Naive thymus-derived CD4-positive, alpha-beta T cell (primary cell): ENCODE data around the gene KIF26B. TPM values are rescaled to one million over a fixed set of nuclear protein-coding genes. Genes with fewer than 3 reads are reported as not detected.

Experiments used
- ATAC-seq: fragments of 150-1000 bp; cut with Tn5 transposase; 2 replicates; pipeline ENCODE4 v1.10.0; 2021; ENCODE audit warnings: mild to moderate bottlenecking, moderate library complexity
- CTCF ChIA-PET: fragments of 350-600 bp; sonication (Branson Sonifier 250); formaldehyde crosslinking; loops from one replicate; lab custom pipeline; 2021; ENCODE audit warnings: antibody characterized with exemption; lab: Charles Lee
- POLR2A ChIA-PET: fragments of 350-600 bp; sonication (Branson Sonifier 250); formaldehyde crosslinking; loops from one replicate; lab custom pipeline; 2021; ENCODE audit warnings: antibody characterized with exemption, inconsistent platforms; lab: Charles Lee
- DNase-seq, 9 donors: peaks; one replicate each; pipeline versions ENCODE4 v3.0.0 to v3.0.0-alpha.2; 2020 to 2022; ENCODE audit warnings: mixed read lengths in 1 of 9
- H3K27ac ChIP-seq: one replicate; pipeline ENCODE4 v1.7.0; 2013; ENCODE audit warnings: mild to moderate bottlenecking, low read depth, low read length, moderate library complexity
- H3K27me3 ChIP-seq, 2 donors: one replicate each; pipeline ENCODE4 v1.7.0; 2013; ENCODE audit warnings: low read length in 2 of 2, mild to moderate bottlenecking in 2 of 2, moderate library complexity in 2 of 2; ENCODE audit not compliant: control insufficient read depth in 2 of 2, insufficient read depth in 2 of 2
- H3K36me3 ChIP-seq, 3 experiments: 1 replicate in 2 of 3; 2 replicates in 1 of 3; pipeline ENCODE4 v1.7.0; 2013; ENCODE audit warnings: low read length in 3 of 3, mild to moderate bottlenecking in 3 of 3, moderate library complexity in 1 of 3; ENCODE audit not compliant: insufficient read depth in 3 of 3, control insufficient read depth in 2 of 3
- H3K4me1 ChIP-seq, 2 donors: one replicate each; pipeline ENCODE4 v1.7.0; 2013; ENCODE audit warnings: low read length in 2 of 2, mild to moderate bottlenecking in 2 of 2, moderate library complexity in 1 of 2; ENCODE audit not compliant: control insufficient read depth in 2 of 2, insufficient read depth in 2 of 2
- H3K4me3 ChIP-seq: 2 replicates; pipeline ENCODE4 v1.7.0; 2013; ENCODE audit warnings: mild to moderate bottlenecking, low read length
- H3K9me3 ChIP-seq, 3 experiments: 1 replicate in 2 of 3; 2 replicates in 1 of 3; pipeline ENCODE4 v1.7.0; 2013; ENCODE audit warnings: low read length in 3 of 3; ENCODE audit not compliant: control insufficient read depth in 2 of 3
- H3K27ac Mint-ChIP-seq, 9 donors: one replicate each; pipeline ENCODE4 v1.8.0; 2020 to 2022; ENCODE audit warnings: mixed read lengths in 9 of 9, mild to moderate bottlenecking in 8 of 9, moderate library complexity in 5 of 9, inconsistent platforms in 2 of 9
- H3K27me3 Mint-ChIP-seq, 5 donors: one replicate each; pipeline ENCODE4 v1.8.0; 2021 to 2022; ENCODE audit warnings: mixed read lengths in 5 of 5, mild to moderate bottlenecking in 1 of 5
- H3K36me3 Mint-ChIP-seq, 5 donors: one replicate each; pipeline ENCODE4 v1.8.0; 2020 to 2022; ENCODE audit warnings: mixed read lengths in 5 of 5, mild to moderate bottlenecking in 3 of 5, inconsistent platforms in 1 of 5
- H3K4me1 Mint-ChIP-seq, 7 donors: one replicate each; pipeline ENCODE4 v1.8.0; 2020 to 2022; ENCODE audit warnings: mixed read lengths in 7 of 7, mild to moderate bottlenecking in 3 of 7, inconsistent platforms in 1 of 7
- H3K4me3 Mint-ChIP-seq, 10 donors: one replicate each; pipeline ENCODE4 v1.8.0; 2020 to 2022; ENCODE audit warnings: mild to moderate bottlenecking in 10 of 10, mixed read lengths in 10 of 10, moderate library complexity in 6 of 10, inconsistent platforms in 2 of 10
- H3K9me3 Mint-ChIP-seq, 11 donors: one replicate each; pipeline ENCODE4 v1.8.0; 2020 to 2022; ENCODE audit warnings: mixed read lengths in 11 of 11, mild to moderate bottlenecking in 4 of 11, inconsistent platforms in 1 of 11, moderate library complexity in 1 of 11
- intact Hi-C, 2 donors: fragments of 100-400 bp; cut with micrococcal nuclease; formaldehyde crosslinking; loops; one replicate each; pipeline ENCODE4 v1.15.1; 2023
- polyA plus RNA-seq, 2 donors: library from polyadenylated mRNA; unstranded; fragments of 300-500 nt; fragmentation: Illumina TruSeq; gene quantifications; one replicate each; pipeline ENCODE4 v1.2.3, GENCODE V29; 2021
- total RNA-seq, 6 experiments: library from RNA in 5 of 6; stranded (reverse) in 5 of 6; gene quantifications; 1 replicate in 5 of 6; 2 replicates in 1 of 6; pipeline ENCODE4 v1.2.3 and lab custom pipeline; 2021 to 2026

The KIF26B gene
- total and polyA plus RNA-seq, 7 experiments from 2014 or later = 0.06 to 0.24 (median 0.21) TPM; not detected in 4

DNA sequence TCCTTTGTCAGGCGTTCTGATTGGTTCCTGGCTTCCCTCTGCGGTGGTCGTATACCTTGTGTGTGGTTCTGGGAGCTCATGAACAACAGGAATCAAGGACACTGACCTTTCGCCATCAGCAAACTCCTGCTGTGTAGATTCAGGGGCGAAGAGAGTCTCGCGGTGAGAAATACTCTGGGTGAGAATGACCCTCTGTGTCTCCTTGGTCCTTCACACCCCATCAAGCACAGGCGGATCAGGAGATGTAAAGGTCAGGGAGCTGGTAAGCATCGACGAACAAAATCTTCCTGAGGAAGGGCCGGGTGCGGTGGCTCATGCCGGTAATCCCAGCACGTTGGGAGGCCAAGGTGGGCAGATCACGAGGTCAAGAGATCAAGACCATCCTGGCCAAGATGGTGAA, 207.2 kb downstream of the KIF26B start:
- no peaks in the 10 kb centered on the region for H3K27me3 ChIP-seq
- no peaks in the 10 kb centered on the region for H3K36me3 ChIP-seq
- Mint-ChIP-seq H3K27ac (no peak overlapping the region), H3K9me3 (peaks cover 0 to 3% (median 0%) of the 10 kb centered on the region in 11 donors), H3K4me3 (no peak overlapping the region), H3K4me1 (peaks cover 0 to 6% (median 0%) of the 10 kb centered on the region in 7 donors), H3K27me3 (peaks cover 0 to 7% (median 0%) of the 10 kb centered on the region in 5 donors), H3K36me3 (no peaks in the 10 kb centered on the region)
- ATAC-seq = no peak
- no peak overlapping the region for H3K4me3 ChIP-seq
- intact Hi-C loops = no loop called here
- H3K9me3 ChIP-seq = no peaks in the 10 kb centered on the region
- CTCF ChIA-PET = no interaction called here
- no peak overlapping the region for H3K27ac ChIP-seq
- POLR2A ChIA-PET = no interaction called here
- no peaks in the 10 kb centered on the region for H3K4me1 ChIP-seq
- no peak for DNase-seq

- Mint-ChIP-seq H3K4me1 (peaks cover 0 to 6% (median 0%) of the 10 kb centered on the region in 7 donors), H3K4me3 (peak overlapping the region in 1 of 10 donors; percentile 7), H3K27me3 (peaks cover 0 to 7% (median 0%) of the 10 kb centered on the region in 5 donors), H3K36me3 (no peaks in the 10 kb centered on the region), H3K27ac (peak overlapping the region in 1 of 9 donors; percentile 37), H3K9me3 (peaks cover 0 to 3% (median 0%) of the 10 kb centered on the region in 11 donors)
- Histone ChIP-seq H3K4me1 (no peaks in the 10 kb centered on the region), H3K27me3 (no peaks in the 10 kb centered on the region), H3K9me3 (no peaks in the 10 kb centered on the region), H3K27ac (no peak overlapping the region), H3K4me3 (no peak overlapping the region), H3K36me3 (no peaks in the 10 kb centered on the region)
- peak; percentile 52 for ATAC-seq
- CTCF ChIA-PET = no interaction called here
- POLR2A ChIA-PET = no interaction called here
- peak in 1 of 9 donors; percentile 11 for DNase-seq
- intact Hi-C loops = no loop called here
These were observed 208.8 kb downstream of the KIF26B start for GRCh38 chr1:245363461-245364200.

GRCh38 chr1:245365095-245366020, 210.6 kb downstream of the KIF26B start:
- Histone ChIP-seq H3K36me3 (no peaks in the 10 kb centered on the region), H3K4me1 (no peaks in the 10 kb centered on the region), H3K9me3 (no peaks in the 10 kb centered on the region), H3K27ac (no peak overlapping the region), H3K4me3 (no peak overlapping the region), H3K27me3 (no peaks in the 10 kb centered on the region)
- DNase-seq (no peak), ATAC-seq (no peak)
- CTCF ChIA-PET = no interaction called here
- POLR2A ChIA-PET = no interaction called here
- peaks cover 0 to 5% (median 0%) of the 10 kb centered on the region in 5 donors for H3K27me3 Mint-ChIP-seq
- intact Hi-C loops = no loop called here
- no peak overlapping the region for H3K4me3 Mint-ChIP-seq
- H3K36me3 Mint-ChIP-seq = no peaks in the 10 kb centered on the region
- H3K9me3 Mint-ChIP-seq = peaks cover 0 to 3% (median 0%) of the 10 kb centered on the region in 11 donors
- peaks cover 0 to 6% (median 0%) of the 10 kb centered on the region in 7 donors for H3K4me1 Mint-ChIP-seq
- no peak overlapping the region for H3K27ac Mint-ChIP-seq

GRCh38 chr1:245366886-245367285, 212.1 kb downstream of the KIF26B start:
- Histone ChIP-seq H3K27ac (no peak overlapping the region), H3K9me3 (no peaks in the 10 kb centered on the region), H3K36me3 (no peaks in the 10 kb centered on the region), H3K4me3 (no peak overlapping the region), H3K4me1 (no peaks in the 10 kb centered on the region), H3K27me3 (no peaks in the 10 kb centered on the region)
- intact Hi-C loops = no loop called here
- Mint-ChIP-seq H3K36me3 (no peaks in the 10 kb centered on the region), H3K27me3 (peaks cover 0 to 5% (median 0%) of the 10 kb centered on the region in 5 donors), H3K27ac (no peak overlapping the region), H3K4me1 (peaks cover 0 to 6% (median 0%) of the 10 kb centered on the region in 7 donors), H3K9me3 (peaks cover 0 to 2% (median 0%) of the 10 kb centered on the region in 11 donors), H3K4me3 (no peak overlapping the region)
- ATAC-seq = no peak
- no peak for DNase-seq
- POLR2A ChIA-PET = no interaction called here
- CTCF ChIA-PET = no interaction called here

- ATAC-seq (no peak), DNase-seq (no peak)
- Histone ChIP-seq H3K4me3 (no peak overlapping the region), H3K9me3 (no peaks in the 10 kb centered on the region), H3K36me3 (no peaks in the 10 kb centered on the region), H3K27ac (no peak overlapping the region), H3K4me1 (no peaks in the 10 kb centered on the region), H3K27me3 (no peaks in the 10 kb centered on the region)
- ChIA-PET POLR2A (no interaction called here), CTCF (no interaction called here)
- Mint-ChIP-seq H3K27ac (no peak overlapping the region), H3K36me3 (no peaks in the 10 kb centered on the region), H3K27me3 (peaks cover 0 to 8% (median 2%) of the 10 kb centered on the region in 5 donors), H3K9me3 (no peaks in the 10 kb centered on the region), H3K4me3 (no peak overlapping the region), H3K4me1 (peaks cover 0 to 3% (median 0%) of the 10 kb centered on the region in 7 donors)
- intact Hi-C loops = no loop called here
These were observed 215.5 kb downstream of the KIF26B start for GRCh38 chr1:245370175-245370825.

- H3K27me3 Mint-ChIP-seq = peaks cover 0 to 12% (median 4%) of the 10 kb centered on the region in 5 donors
These were observed 216.3 kb downstream of the KIF26B start for GRCh38 chr1:245370905-245371581.

More at GRCh38 chr1:245370905-245371581, 216.3 kb downstream of the KIF26B start:
- intact Hi-C loops = no loop called here
- Histone ChIP-seq H3K4me3 (no peak overlapping the region), H3K36me3 (no peaks in the 10 kb centered on the region), H3K9me3 (no peaks in the 10 kb centered on the region), H3K27ac (no peak overlapping the region), H3K4me1 (no peaks in the 10 kb centered on the region), H3K27me3 (no peaks in the 10 kb centered on the region)
- H3K4me3 Mint-ChIP-seq = no peak overlapping the region
- DNase-seq = no peak
- H3K9me3 Mint-ChIP-seq = no peaks in the 10 kb centered on the region
- CTCF ChIA-PET = no interaction called here
- H3K36me3 Mint-ChIP-seq = no peaks in the 10 kb centered on the region
- H3K27ac Mint-ChIP-seq = no peak overlapping the region
- ATAC-seq = no peak
- H3K4me1 Mint-ChIP-seq = peaks cover 0 to 4% (median 1%) of the 10 kb centered on the region in 7 donors
- POLR2A ChIA-PET = no interaction called here
